GM18951 (cell line): ENCODE measurements around the gene TAF15.

Experiments used
- POLR2A ChIP-seq: IDR thresholded peaks from 4 replicates; pipeline ENCODE4 v1.6.1; 2011; ENCODE audit warnings: mild to moderate bottlenecking; ENCODE audit not compliant: insufficient read length, insufficient read depth; ENCODE audit errors: extremely low read depth
- in situ Hi-C: fragments of 300-500 bp; cut with MboI; formaldehyde crosslinking; loops from one replicate; pipeline ENCODE4 v1.12.0; 2022; ENCODE audit warnings: low sequenced_read_pairs, mixed read lengths, inconsistent platforms; ENCODE audit not compliant: unreplicated experiment

TAF15 gene

GRCh38 chr17:35808962-35809854 lies at the start of gene TAF15:
Gene TAF15, plus strand, starts transcription at chr17:35809484. Its CDS starts 86 bp downstream, at chr17:35809570.
- in situ Hi-C loops = no loop called here
- TF ChIP-seq POLR2A = peak; percentile 99

DNA sequence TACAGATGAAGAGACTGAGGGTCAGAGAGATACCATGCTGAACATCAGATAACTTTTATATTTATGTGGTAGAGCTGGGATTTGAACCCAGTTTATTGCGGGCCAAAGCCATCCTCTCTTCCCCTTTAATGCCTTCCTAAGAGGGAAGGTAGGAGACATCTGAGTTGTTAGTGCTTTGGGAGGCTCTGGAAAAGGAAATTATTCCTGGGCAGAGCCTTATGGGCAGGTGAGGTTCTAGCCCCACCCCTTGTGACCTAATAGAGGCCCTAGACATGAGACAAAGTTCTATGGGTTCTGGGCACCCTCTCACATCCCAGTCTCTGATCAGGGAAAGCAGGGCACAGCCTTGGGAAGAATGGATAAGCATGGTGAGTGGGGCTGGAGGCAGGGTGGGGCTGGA lies 48.7 kb upstream of the TAF15 start, which contains the start of gene C17orf50:
Gene C17orf50, plus strand, starts transcription at position 301 of the 400 bp plus-strand sequence. Its CDS starts 55 bp downstream, at position 356.
- TF ChIP-seq POLR2A = no peak
- in situ Hi-C loops = no loop called here

- TF ChIP-seq POLR2A = no peak
- in situ Hi-C loops = no loop called here
Observed at GRCh38 chr17:35761601-35762000, 47.7 kb upstream of the TAF15 start.

DNA sequence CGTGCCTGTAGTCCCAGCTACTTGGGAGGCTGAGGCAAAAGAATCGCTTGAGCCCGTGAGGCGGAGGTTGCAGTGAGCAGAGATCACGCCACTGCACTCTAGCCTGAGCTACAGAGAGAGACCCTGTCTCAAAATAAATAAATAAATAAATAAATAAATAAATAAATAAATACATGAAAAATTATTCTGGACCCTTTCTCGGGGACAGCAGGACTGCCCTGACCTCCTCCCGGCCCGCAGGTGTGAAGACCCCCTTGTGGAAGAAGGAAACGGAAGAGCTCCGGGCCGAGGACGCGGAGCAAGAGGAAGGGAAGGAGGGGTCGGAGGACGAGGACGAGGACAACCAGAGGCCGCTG lies 45.5 kb upstream of the TAF15 start:
- no peak for TF ChIP-seq POLR2A
- in situ Hi-C loops = no loop called here

DNA sequence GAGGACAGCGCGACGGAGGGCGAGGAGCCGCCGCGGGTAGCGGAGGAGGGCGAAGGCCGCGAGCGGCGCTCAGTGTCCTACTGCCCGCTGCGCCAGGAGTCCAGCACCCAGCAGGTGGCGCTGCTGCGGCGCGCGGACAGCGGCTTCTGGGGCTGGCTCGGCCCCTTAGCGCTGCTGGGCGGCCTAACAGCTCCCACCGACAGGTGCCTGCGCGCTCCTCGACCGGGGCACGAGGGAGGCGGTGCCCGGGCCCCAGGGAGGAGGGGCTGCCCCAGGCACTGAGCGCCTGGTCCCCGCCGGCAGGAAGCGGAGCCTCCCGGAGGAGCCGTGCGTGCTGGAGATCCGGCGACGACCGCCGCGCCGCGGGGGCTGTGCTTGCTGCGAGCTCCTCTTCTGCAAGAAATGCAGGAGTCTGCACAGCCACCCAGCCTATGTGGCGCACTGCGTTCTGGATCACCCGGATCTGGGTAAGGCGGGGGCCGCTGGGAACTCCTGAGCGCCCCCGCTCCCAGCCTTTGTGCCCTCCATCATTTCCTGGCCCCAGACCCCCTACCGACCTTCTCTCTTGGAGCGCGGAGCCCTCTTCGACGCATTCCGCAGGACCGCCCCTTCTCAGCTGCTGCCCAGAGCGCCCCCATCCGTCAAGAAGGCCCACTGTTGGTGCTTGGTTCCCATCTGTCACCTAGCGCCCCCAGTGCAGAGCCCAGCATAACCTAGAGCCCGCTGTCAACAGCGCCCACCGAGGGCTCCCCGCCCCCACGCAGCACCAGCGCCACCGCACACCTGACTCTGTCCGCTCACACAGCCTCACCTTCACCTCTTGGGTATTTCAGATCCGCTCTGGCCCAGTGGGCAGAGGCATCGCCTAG lies 44.9 kb upstream of the TAF15 start:
- in situ Hi-C loops = no loop called here

GRCh38 chr17:35765086-35765710 lies 44.1 kb upstream of the TAF15 start:
- in situ Hi-C loops = loop anchor here (5.0 kb wide), 1 partner anchor 37 kb away; no protein-coding TSS in a partner anchor
- TF ChIP-seq POLR2A = no peak

More for the DNA sequence above, 44.9 kb upstream of the TAF15 start:
- TF ChIP-seq POLR2A = no peak

DNA sequence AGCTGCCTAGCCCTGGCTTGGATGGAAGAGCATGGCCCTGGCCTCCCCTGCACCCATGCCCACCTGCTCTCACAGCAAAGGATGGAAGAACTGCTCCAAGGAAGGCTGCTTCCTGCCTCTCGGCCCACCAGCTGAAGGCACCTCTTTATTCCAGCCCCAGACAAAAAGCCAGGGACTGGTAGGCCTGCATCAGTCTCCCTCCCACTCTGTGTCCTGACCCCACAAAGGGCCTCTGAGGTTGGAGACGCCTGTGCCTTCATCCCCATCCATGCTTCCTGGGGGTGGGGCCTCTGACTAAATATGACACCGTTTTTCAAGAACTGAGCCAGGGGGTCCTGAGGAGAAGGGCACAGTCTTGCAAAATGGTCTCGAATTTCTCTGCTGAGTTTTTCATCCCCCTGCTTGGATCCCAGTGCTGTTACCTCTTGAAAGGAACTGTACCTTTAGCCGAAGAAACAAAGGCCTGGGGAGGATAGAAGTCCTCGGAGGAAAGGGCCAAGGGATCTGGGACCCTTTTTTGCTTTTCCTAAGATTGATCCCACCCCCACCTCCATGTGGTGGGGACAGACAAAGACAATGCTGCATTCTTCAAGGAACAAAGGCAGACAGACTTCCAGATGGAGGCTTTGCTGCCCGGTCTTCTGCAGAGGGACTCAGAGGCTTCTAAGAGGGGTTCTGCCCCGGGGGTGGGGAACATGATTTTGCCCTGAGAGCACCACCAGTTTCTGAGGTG lies 43.4 kb upstream of the TAF15 start:
- TF ChIP-seq POLR2A = no peak
- in situ Hi-C loops = loop anchor here (5.0 kb wide), 1 partner anchor 36 kb away; no protein-coding TSS in a partner anchor

DNA sequence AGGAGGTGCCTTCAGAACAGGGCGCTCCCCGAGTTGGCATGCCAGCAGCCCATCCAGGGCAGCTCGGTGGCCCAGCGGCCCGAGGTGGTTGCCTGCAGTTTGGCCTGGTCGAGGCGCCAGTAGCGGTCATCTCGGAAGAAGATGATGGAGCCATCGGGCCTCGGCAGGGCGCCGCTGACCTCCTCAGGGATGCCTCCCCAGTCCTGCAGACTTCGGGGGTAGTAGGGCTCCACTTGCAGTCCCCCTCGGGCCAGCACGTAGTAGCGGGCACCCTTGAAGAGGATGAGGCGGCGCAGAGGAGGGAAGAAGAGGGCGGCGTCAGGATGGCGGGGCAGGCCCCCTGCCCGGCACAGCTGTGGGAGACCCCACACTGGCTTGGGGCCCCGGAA lies 42.8 kb upstream of the TAF15 start:
- no peak for TF ChIP-seq POLR2A
- in situ Hi-C loops = loop anchor here (5.0 kb wide), 1 partner anchor 36 kb away; no protein-coding TSS in a partner anchor

- no peak for TF ChIP-seq POLR2A
- in situ Hi-C loops = loop anchor here (5.0 kb wide), 1 partner anchor 35 kb away; no protein-coding TSS in a partner anchor
Observed at GRCh38 chr17:35766903-35767510, 42.3 kb upstream of the TAF15 start.

DNA sequence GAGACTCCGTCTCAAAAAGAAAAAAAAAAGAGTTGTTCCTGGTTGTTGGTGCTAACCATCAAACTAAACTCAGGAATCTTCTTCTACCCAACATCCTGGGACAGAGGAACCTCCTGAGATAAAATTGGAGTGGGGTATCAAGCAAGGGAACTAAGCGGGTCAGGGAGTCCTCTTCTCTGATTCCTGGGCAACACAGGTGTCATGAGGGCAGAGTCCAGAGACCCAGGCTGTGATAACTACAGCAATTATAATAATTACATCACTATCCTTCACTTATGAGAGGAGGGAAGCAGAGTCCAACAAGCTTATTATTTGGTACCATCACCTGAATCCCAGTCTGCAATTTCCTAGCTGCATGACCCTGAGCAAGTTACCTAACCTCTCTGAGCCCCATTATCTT lies 40.5 kb upstream of the TAF15 start:
- TF ChIP-seq POLR2A = no peak
- in situ Hi-C loops = loop anchor here (5.0 kb wide), 1 partner anchor 34 kb away; no protein-coding TSS in a partner anchor

DNA sequence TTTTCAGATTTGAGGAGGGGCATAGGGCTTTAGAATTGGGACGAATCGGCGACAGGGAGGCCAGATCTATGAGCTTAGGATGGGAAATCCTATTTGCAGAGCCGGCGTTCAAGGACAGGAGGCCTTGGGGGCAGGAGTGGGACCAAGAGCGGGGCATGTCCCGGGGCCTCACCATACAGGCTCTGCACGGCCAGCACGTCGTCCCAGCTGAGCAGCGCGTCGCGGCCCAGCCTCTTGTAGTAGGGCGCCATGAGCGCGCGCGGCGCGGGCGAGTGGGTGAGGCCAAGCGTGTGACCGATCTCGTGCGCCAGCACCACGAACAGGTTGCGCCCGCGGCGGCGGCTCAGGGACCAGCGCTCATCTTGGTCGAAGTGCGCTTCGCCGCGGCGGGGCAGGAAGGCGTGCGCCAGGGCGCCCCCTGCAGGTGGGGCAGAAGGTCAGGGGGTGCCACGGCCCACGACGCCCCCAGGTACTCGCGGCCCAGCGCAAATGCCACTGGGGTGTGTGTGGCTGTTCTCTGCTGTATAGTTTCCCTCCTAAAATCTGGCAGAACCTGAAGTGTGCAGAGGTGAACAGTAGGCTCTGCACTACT lies 39.3 kb upstream of the TAF15 start:
- in situ Hi-C loops = loop anchor here (5.0 kb wide), 1 partner anchor 32 kb away; no protein-coding TSS in a partner anchor
- no peak for TF ChIP-seq POLR2A

GRCh38 chr17:35773129-35773528 lies 36.2 kb upstream of the TAF15 start:
- TF ChIP-seq POLR2A = no peak
- in situ Hi-C loops = no loop called here
